Lung (tissue), 12 donors: ENCODE measurements around the gene SARS2. TPM values are rescaled to one million over a fixed set of nuclear protein-coding genes. Genes with fewer than 3 reads are reported as not detected.

Experiments used
- ATAC-seq: fragments of 200-7000 bp; cut with Tn5 transposase; one replicate; pipeline ENCODE4 v1.9.1; 2020; ENCODE audit warnings: moderate number of reproducible peaks; ENCODE audit not compliant: insufficient read depth, low FRiP score
- DNase-seq, 3 donors: peaks; one replicate each; pipeline ENCODE4 v3.0.0-alpha.2; 2013 to 2017
- H3K27ac ChIP-seq, 2 donors: one replicate each; pipeline ENCODE4 v1.5.1; 2013; ENCODE audit warnings: mild to moderate bottlenecking in 2 of 2, moderate library complexity in 2 of 2, control low read depth in 1 of 2, inconsistent platforms in 1 of 2, low read depth in 1 of 2, low read length in 1 of 2
- H3K27me3 ChIP-seq, 3 donors: one replicate each; pipeline ENCODE4 v1.5.1; 2013; ENCODE audit warnings: low read length in 2 of 3; ENCODE audit not compliant: control insufficient read depth in 3 of 3, insufficient read depth in 3 of 3
- H3K36me3 ChIP-seq, 4 donors: one replicate each; pipeline ENCODE4 v1.5.1; 2013; ENCODE audit warnings: low read length in 4 of 4, mild to moderate bottlenecking in 1 of 4, moderate library complexity in 1 of 4; ENCODE audit not compliant: control insufficient read depth in 4 of 4, insufficient read depth in 4 of 4
- H3K4me1 ChIP-seq, 5 donors: one replicate each; pipeline ENCODE4 v1.5.1; 2013; ENCODE audit warnings: low read length in 5 of 5, mild to moderate bottlenecking in 2 of 5, moderate library complexity in 1 of 5; ENCODE audit not compliant: control insufficient read depth in 5 of 5, insufficient read depth in 5 of 5
- H3K4me3 ChIP-seq: one replicate; pipeline ENCODE4 v1.5.1; 2013; ENCODE audit warnings: mild to moderate bottlenecking, control low read depth, moderate library complexity
- H3K9ac ChIP-seq, 2 donors: one replicate each; pipeline ENCODE4 v1.5.1; 2013; ENCODE audit warnings: low read length in 2 of 2, control low read depth in 1 of 2; ENCODE audit not compliant: insufficient read depth in 1 of 2
- H3K9me3 ChIP-seq, 4 donors: one replicate each; pipeline ENCODE4 v1.5.1; 2013; ENCODE audit warnings: low read length in 3 of 4, mild to moderate bottlenecking in 1 of 4, moderate library complexity in 1 of 4; ENCODE audit not compliant: control insufficient read depth in 4 of 4, insufficient read depth in 3 of 4
- WGBS, 2 donors: extraction: QIAGEN DNeasy Blood & Tissue Kit; methylation state at CpG; one replicate each; pipeline ENCODE4 v1.1.7; 2013; 5-methylcytosine and 5-hydroxymethylcytosine counted together
- polyA plus RNA-seq, 2 donors: library from polyadenylated mRNA; stranded (reverse); fragments of 200-250 nt; gene quantifications; one replicate each; pipeline ENCODE4 v1.2.1, GENCODE V29; 2013
- total RNA-seq, 2 donors: library from RNA; depleted of rRNA in 1 of 2; stranded (reverse); fragments of >200 nt in 1 of 2; gene quantifications; one replicate each; pipeline ENCODE4 v1.2.1, GENCODE V29; 2014 to 2021
- TF ChIP-seq, protein P1 (sequence below): IDR thresholded peaks from 2 replicates; pipeline ENCODE4 v1.5.1; 2012; ENCODE audit warnings: mild to moderate bottlenecking; ENCODE audit errors: control extremely low read depth, extremely low read depth
- donor health status: control.
- donor health status: control.
- donor health status: Bipolar disorder and iron deficiency.
- donor health status: healthy.
- donor health status: DM: yes; HTN: yes; CAD: no.

SARS2 gene
- total and polyA plus RNA-seq, 4 donors = 14.3 to 34.6 (median 24.3) TPM

DNA sequence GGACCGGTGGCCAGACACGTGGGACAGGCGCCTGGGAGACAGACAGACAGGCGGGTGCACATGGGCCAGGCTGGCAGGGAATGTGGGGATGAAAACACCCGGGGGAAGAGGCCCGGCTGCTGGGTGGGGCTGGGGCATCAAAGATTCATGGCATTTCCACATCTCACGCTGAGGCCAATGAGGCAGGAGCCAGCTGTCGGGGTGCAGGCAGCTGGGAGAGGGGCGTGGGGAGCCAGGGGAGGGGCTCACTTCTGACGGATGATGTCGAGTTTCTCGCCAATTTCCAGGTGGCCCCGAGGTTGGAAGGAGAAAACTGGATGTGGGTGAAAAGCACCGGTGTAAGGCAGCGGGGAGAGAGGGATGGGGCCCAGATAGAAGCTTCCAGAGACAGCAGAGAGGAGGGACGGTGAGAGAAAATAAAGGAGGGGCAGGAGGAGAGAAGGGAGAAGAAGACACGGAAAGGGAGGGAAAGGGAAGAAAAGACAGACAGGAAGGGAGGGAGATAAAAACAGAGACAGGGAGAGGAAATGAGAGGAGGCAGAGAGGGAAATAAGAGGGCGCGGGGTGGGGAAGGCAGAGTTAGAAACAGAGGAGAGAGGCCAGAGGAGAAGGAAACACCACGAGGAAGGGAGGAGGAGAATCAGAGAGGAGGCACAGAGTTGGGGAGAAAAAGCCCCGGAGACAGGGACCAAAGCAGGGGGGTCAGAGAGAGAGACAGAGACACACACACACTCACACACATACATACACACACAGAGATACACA is 10.5 kb downstream of the SARS2 start:
- no peak for ATAC-seq
- Histone ChIP-seq H3K27ac (no peak overlapping the region), H3K4me1 (no peaks in the 10 kb centered on the region), H3K9me3 (no peaks in the 10 kb centered on the region), H3K9ac (no peak overlapping the region), H3K27me3 (no peaks in the 10 kb centered on the region), H3K4me3 (no peak overlapping the region), H3K36me3 (peaks cover 8 to 18% (median 12%) of the 10 kb centered on the region in 4 donors)
- DNase-seq = no peak
- TF ChIP-seq, protein P1, sequence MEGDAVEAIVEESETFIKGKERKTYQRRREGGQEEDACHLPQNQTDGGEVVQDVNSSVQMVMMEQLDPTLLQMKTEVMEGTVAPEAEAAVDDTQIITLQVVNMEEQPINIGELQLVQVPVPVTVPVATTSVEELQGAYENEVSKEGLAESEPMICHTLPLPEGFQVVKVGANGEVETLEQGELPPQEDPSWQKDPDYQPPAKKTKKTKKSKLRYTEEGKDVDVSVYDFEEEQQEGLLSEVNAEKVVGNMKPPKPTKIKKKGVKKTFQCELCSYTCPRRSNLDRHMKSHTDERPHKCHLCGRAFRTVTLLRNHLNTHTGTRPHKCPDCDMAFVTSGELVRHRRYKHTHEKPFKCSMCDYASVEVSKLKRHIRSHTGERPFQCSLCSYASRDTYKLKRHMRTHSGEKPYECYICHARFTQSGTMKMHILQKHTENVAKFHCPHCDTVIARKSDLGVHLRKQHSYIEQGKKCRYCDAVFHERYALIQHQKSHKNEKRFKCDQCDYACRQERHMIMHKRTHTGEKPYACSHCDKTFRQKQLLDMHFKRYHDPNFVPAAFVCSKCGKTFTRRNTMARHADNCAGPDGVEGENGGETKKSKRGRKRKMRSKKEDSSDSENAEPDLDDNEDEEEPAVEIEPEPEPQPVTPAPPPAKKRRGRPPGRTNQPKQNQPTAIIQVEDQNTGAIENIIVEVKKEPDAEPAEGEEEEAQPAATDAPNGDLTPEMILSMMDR = no peak
- WGBS, 2 donors = 69 to 72% methylated on average over 21 of the region's 21 CpGs

DNA sequence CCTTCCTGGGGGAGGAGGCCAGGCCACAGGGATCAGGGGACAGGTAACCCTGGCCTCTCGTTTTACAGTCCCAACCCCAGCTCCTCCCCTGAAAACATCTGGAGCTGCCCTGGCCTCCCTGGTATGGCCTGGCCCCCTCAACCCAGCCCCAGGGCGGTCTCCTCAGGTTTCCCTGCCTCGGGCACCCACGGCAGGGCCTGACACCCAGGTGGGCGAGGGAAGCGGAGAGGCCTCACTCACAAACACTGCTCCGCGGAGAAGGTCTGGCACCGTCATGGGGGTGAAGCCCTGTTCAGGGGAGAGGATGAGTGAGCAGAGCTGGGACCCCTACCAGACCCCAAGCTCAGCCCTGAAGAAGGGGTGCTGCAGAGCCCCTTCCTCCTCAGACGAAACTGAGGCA is 12.0 kb downstream of the SARS2 start:
- 92 to 94% methylated on average over 10 of the region's 10 CpGs for WGBS, 2 donors
- no peaks in the 10 kb centered on the region for H3K4me1 ChIP-seq
- TF ChIP-seq, protein P1 = no peak
- H3K27me3 ChIP-seq = no peaks in the 10 kb centered on the region
- ATAC-seq (no peak), DNase-seq (no peak)
- peaks cover 0 to 7% (median 5%) of the 10 kb centered on the region in 4 donors for H3K36me3 ChIP-seq
- no peak overlapping the region for H3K27ac ChIP-seq
- H3K9ac ChIP-seq = no peak overlapping the region
- no peaks in the 10 kb centered on the region for H3K9me3 ChIP-seq
- no peak overlapping the region for H3K4me3 ChIP-seq

DNA sequence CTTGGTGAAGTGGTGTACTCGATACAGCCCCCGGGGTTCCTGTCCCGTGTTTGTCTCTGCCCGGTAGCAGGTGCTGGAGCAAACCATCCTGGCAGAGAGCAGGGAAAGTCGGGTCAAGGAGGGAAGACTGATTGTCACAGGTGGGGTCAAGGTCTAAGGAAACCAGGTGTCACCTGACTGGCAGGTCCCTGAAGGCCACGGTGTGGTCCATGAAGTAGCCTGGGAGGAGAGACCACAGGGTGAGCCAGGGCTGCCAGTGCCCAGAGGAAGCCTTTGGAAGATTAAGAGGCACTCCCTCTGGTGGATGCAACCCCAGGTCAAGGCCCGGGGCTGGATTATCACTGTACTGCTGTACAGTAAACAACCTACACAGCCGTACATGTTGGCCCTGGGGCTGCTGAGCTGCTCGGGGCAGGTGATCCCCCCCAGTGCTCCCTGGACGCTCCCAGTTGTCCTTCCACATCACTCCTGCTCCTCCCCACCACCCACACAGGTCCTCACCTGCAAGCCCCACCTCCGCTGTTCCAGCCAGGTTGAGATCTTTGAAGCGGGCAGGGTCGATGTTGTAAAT is 12.6 kb downstream of the SARS2 start:
- H3K36me3 ChIP-seq = peaks cover 0 to 7% (median 5%) of the 10 kb centered on the region in 4 donors
- no peak overlapping the region for H3K9ac ChIP-seq
- TF ChIP-seq, protein P1 = no peak
- H3K4me1 ChIP-seq = no peaks in the 10 kb centered on the region
- ATAC-seq (no peak), DNase-seq (no peak)
- WGBS, 2 donors = 82 to 90% methylated on average over 13 of the region's 13 CpGs
- no peaks in the 10 kb centered on the region for H3K9me3 ChIP-seq
- H3K27ac ChIP-seq = no peak overlapping the region
- no peak overlapping the region for H3K4me3 ChIP-seq
- H3K27me3 ChIP-seq = no peaks in the 10 kb centered on the region
